Nephron progenitor cell (in vitro differentiated cells): ENCODE results near the gene UTF1.
"Not testable (repeated sequence)": the region's sequence is repeated elsewhere in the genome, so short reads cannot be mapped to it uniquely, and the experiment has no call there.

Experiments
- DNase-seq: peaks from one replicate; pipeline ENCODE4 v3.0.0; 2021
- H3K27ac Mint-ChIP-seq: 2 replicates; pipeline ENCODE4 v1.8.0; 2021; ENCODE audit warnings: mild to moderate bottlenecking, moderate library complexity, mixed read lengths
- H3K27me3 Mint-ChIP-seq: 2 replicates; pipeline ENCODE4 v1.8.0; 2021; ENCODE audit warnings: mild to moderate bottlenecking, low read depth, mixed read lengths; ENCODE audit not compliant: poor library complexity
- H3K36me3 Mint-ChIP-seq: 2 replicates; pipeline ENCODE4 v1.8.0; 2021; ENCODE audit warnings: low read depth, mixed read lengths
- H3K4me1 Mint-ChIP-seq: 2 replicates; pipeline ENCODE4 v1.8.0; 2021; ENCODE audit warnings: mixed read lengths
- H3K4me3 Mint-ChIP-seq: 2 replicates; pipeline ENCODE4 v1.8.0; 2021; ENCODE audit warnings: mild to moderate bottlenecking, moderate library complexity, mixed read lengths
- H3K9me3 Mint-ChIP-seq: 2 replicates; pipeline ENCODE4 v1.8.0; 2021; ENCODE audit warnings: mild to moderate bottlenecking, moderate library complexity, mixed read lengths
- TF ChIP-seq, protein P1 (sequence below): fragments of 200-600 bp; sonication (generic); IDR thresholded peaks from 2 replicates; pipeline ENCODE4 v1.5.0; 2021; ENCODE audit warnings: antibody characterized with exemption

Gene UTF1

GRCh38 chr10:133218891-133219290 is 11.1 kb upstream of the UTF1 start:
- TF ChIP-seq, protein P1, sequence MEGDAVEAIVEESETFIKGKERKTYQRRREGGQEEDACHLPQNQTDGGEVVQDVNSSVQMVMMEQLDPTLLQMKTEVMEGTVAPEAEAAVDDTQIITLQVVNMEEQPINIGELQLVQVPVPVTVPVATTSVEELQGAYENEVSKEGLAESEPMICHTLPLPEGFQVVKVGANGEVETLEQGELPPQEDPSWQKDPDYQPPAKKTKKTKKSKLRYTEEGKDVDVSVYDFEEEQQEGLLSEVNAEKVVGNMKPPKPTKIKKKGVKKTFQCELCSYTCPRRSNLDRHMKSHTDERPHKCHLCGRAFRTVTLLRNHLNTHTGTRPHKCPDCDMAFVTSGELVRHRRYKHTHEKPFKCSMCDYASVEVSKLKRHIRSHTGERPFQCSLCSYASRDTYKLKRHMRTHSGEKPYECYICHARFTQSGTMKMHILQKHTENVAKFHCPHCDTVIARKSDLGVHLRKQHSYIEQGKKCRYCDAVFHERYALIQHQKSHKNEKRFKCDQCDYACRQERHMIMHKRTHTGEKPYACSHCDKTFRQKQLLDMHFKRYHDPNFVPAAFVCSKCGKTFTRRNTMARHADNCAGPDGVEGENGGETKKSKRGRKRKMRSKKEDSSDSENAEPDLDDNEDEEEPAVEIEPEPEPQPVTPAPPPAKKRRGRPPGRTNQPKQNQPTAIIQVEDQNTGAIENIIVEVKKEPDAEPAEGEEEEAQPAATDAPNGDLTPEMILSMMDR = no peak
- Mint-ChIP-seq H3K4me3 (no peak overlapping the region), H3K36me3 (peaks cover 13% of the 10 kb centered on the region), H3K27ac (no peak overlapping the region), H3K9me3 (peaks cover 13% of the 10 kb centered on the region), H3K27me3 (peaks cover 50% of the 10 kb centered on the region), H3K4me1 (peaks cover 22% of the 10 kb centered on the region)
- no peak for DNase-seq

- TF ChIP-seq, protein P1 = no peak
- peaks cover 13% of the 10 kb centered on the region for H3K9me3 Mint-ChIP-seq
- no peak overlapping the region for H3K27ac Mint-ChIP-seq
- H3K27me3 Mint-ChIP-seq = peaks cover 58% of the 10 kb centered on the region
- peak; percentile 66 for DNase-seq
- peaks cover 31% of the 10 kb centered on the region for H3K4me1 Mint-ChIP-seq
- peaks cover 13% of the 10 kb centered on the region for H3K36me3 Mint-ChIP-seq
- H3K4me3 Mint-ChIP-seq = peak overlapping the region; percentile 25
Observed at GRCh38 chr10:133219782-133220181, 10.2 kb upstream of the UTF1 start.

- H3K27me3 Mint-ChIP-seq = peaks cover 62% of the 10 kb centered on the region
- peak overlapping the region; percentile 73 for H3K4me3 Mint-ChIP-seq
Observed at GRCh38 chr10:133221331-133221730, 8.7 kb upstream of the UTF1 start.

DNA sequence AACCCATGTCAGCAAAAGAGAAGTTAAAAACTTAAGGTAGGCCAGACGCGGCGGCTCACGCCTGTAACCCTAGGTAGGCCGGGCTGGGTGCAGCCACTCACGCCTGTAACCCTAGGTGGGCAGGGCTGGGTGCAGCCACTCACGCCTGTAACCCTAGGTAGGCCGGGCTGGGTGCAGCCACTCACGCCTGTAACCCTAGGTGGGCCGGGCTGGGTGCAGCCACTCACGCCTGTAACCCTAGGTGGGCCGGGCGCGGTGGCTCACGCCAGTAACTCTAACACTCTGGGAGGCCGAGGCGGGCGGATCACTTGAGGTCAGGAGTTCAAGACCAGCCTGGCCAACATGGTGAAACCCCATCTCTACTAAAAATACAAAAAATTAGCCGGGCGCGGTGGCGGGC is 8.3 kb upstream of the UTF1 start:
- H3K9me3 Mint-ChIP-seq, H3K4me3 Mint-ChIP-seq, DNase-seq, H3K36me3 Mint-ChIP-seq, H3K27ac Mint-ChIP-seq: not testable (repeated sequence)
- Mint-ChIP-seq H3K27me3 (peaks cover 63% of the 10 kb centered on the region), H3K4me1 (peaks cover 48% of the 10 kb centered on the region)

More at GRCh38 chr10:133221331-133221730, 8.7 kb upstream of the UTF1 start:
- peaks cover 6% of the 10 kb centered on the region for H3K9me3 Mint-ChIP-seq
- peaks cover 6% of the 10 kb centered on the region for H3K36me3 Mint-ChIP-seq
- H3K27ac Mint-ChIP-seq = no peak overlapping the region
- H3K4me1 Mint-ChIP-seq = peaks cover 46% of the 10 kb centered on the region
- DNase-seq = no peak
- TF ChIP-seq, protein P1 = no peak

GRCh38 chr10:133224076-133224475 is 5.9 kb upstream of the UTF1 start:
- TF ChIP-seq, protein P1 = no peak
- peaks cover 66% of the 10 kb centered on the region for H3K4me1 Mint-ChIP-seq
- H3K4me3 Mint-ChIP-seq = peak overlapping the region; percentile 57
- H3K27ac Mint-ChIP-seq = peak overlapping the region; percentile 83
- H3K9me3 Mint-ChIP-seq = peaks cover 2% of the 10 kb centered on the region
- DNase-seq = no peak
- no peaks in the 10 kb centered on the region for H3K36me3 Mint-ChIP-seq
- H3K27me3 Mint-ChIP-seq = peaks cover 72% of the 10 kb centered on the region

- Mint-ChIP-seq H3K36me3 (no peaks in the 10 kb centered on the region), H3K9me3 (peaks cover 5% of the 10 kb centered on the region), H3K27ac (peak overlapping the region; percentile 83), H3K27me3 (peaks cover 72% of the 10 kb centered on the region), H3K4me3 (peak overlapping the region; percentile 58), H3K4me1 (peaks cover 71% of the 10 kb centered on the region)
- DNase-seq = no peak
- TF ChIP-seq, protein P1 = no peak
Observed at GRCh38 chr10:133224756-133225372, 5.2 kb upstream of the UTF1 start.
